Epithelial cell of proximal tubule (primary cell): Measurements from ENCODE around the gene TTC28. TPM values are rescaled to one million over a fixed set of nuclear protein-coding genes. Genes with fewer than 3 reads are reported as not detected.

ENCODE experiments used
- DNase-seq: peaks from one replicate; pipeline ENCODE4 v3.0.0-alpha.2; 2011; ENCODE audit warnings: low read depth
- H3K4me3 ChIP-seq: 2 replicates; pipeline ENCODE4 v1.5.1; 2011; ENCODE audit warnings: low read depth, mild to moderate bottlenecking, low read length
- total RNA-seq: library from RNA; depleted of rRNA; stranded (reverse); fragments of >200 nt; gene quantifications from 2 replicates; pipeline ENCODE4 v1.2.3, GENCODE V29; 2015
- TF ChIP-seq, protein P1 (sequence below): conservative IDR thresholded peaks from 2 replicates; pipeline ENCODE4 v1.5.1; 2012; ENCODE audit warnings: low read depth, mild to moderate bottlenecking, low read length

Gene TTC28
- total RNA-seq, 1 donor from 2014 or later: 3.7 TPM

DNA sequence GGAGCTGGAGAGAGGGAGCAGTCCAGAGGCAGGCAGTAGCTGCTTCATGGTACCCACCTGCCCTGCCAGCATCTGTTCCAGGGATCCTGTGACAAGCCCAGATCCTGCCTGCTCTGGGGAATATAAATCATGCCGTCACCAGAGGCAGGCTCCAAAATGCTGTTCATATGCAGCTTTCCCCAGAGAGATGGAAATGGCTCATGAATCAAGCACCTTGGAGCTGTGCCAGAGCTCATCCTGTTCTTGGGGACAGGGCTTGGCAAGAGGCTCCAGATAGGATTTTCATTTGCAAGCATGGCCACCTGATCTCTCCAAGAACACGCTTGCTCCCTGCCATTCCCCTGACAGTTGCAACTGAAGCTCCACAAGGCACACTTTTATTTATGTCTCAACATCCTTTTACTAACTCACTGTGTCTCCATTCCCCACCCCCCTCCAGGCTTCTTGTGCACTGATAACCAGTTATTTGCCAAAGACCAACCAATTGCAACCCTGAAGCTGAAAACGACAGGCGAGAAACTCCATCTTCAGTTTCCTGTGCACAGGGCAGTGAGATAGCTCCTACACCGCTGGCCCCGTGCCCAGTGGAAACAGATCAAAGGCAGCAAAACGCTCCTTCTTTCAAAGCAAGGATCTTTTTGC is 644.8 kb downstream of the TTC28 start:
- no peak for DNase-seq
- H3K4me3 ChIP-seq: no peak overlapping the region
- TF ChIP-seq, protein P1, sequence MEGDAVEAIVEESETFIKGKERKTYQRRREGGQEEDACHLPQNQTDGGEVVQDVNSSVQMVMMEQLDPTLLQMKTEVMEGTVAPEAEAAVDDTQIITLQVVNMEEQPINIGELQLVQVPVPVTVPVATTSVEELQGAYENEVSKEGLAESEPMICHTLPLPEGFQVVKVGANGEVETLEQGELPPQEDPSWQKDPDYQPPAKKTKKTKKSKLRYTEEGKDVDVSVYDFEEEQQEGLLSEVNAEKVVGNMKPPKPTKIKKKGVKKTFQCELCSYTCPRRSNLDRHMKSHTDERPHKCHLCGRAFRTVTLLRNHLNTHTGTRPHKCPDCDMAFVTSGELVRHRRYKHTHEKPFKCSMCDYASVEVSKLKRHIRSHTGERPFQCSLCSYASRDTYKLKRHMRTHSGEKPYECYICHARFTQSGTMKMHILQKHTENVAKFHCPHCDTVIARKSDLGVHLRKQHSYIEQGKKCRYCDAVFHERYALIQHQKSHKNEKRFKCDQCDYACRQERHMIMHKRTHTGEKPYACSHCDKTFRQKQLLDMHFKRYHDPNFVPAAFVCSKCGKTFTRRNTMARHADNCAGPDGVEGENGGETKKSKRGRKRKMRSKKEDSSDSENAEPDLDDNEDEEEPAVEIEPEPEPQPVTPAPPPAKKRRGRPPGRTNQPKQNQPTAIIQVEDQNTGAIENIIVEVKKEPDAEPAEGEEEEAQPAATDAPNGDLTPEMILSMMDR: no peak

DNA sequence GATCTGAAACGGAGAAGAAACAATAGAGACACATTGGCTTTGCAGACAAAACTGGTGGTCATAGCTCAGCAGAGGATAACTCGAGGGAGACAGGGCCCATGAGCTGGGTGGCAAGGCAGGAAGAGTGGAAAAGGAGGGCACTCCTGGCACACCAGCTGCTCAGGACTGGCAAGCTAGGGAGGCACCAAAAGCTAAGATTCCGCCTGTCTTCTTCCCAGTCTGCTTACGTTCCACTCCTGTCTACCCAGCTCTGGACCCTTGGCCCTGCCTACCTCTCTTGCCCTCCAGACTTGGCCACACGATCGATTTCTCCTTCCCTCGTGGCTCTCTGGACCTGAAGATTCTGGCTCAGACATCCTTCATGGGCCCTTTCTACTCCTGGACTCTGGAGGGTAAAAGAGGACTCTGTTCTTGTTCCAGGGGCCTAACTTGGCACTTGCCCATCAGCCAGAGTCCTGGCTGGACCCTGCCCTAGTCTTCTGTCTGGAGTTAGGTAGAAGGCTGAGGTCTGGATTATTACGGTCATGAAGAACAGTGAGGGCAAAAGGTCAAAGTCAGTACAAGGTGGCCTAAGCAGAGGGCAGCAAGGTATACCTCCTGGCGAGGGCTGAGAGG is 645.4 kb downstream of the TTC28 start:
- H3K4me3 ChIP-seq: no peak overlapping the region
- TF ChIP-seq, protein P1: no peak
- DNase-seq: no peak

DNA sequence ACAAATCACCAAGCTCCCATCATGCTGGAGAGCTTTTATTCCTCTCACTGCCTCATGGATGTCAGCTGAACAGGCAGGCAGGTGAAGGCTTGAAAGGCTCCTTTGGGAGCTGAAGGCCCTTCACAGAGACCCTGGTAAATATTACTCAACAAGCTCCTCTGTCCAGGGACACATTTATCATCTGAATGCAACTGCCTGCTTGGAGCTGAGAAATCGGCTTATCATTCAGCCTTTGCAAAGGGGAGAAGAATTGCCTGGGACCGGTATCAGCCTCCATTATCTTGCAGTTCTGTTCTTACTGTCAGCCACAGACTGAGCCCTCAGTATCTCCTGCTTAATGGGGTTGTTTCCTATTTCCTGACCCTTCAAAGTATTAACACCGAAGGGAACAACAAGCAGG is 646.8 kb downstream of the TTC28 start:
- TF ChIP-seq, protein P1: no peak
- no peak for DNase-seq
- H3K4me3 ChIP-seq: no peak overlapping the region

DNA sequence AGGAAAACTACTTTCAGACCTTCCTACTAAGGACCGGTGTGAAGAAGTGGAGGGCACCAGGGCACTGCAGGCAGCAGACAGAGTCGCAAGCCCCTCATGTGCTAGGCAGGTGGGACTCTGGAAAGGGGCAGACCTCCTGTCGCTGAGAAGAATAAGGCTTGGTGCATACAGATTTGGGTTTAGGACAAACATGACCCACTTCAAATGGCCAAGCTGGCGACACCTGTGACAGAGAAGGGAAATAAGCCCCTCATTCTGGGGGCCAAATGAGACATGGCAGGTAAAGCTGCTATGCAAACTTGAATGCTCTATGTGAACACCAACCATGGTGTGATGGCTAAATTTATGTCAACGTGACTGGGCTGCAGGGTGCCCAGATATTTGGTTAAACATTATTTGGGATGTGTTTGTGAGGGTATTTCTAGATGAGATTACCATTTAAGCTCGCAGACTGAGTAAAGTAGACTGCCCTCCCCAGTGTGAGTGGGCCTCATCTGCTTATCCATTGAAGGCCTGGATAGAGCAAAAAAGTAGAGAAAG is 648.2 kb downstream of the TTC28 start:
- TF ChIP-seq, protein P1: no peak
- DNase-seq: no peak

DNA sequence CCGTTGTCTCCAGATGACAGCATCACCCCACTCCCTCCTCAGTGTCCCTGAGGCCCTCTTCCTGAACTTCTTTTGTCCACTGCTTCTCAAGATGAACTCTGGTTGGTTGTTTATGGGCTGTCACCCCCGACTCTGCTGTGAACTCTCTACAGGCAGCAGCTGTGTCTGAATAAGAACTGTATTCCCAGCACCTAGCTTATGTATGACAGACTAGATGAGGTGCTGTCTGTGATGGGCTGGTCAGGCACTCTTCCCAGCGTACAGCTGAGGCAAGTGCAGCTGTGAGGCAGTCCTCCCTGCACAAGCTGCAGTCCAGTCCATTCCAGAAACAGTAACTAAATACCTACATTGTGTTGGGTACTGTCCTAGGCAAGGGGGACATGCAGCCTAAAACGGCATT is 649.2 kb downstream of the TTC28 start:
- TF ChIP-seq, protein P1: no peak

More for the DNA sequence above, 648.2 kb downstream of the TTC28 start:
- H3K4me3 ChIP-seq: no peak overlapping the region

DNA sequence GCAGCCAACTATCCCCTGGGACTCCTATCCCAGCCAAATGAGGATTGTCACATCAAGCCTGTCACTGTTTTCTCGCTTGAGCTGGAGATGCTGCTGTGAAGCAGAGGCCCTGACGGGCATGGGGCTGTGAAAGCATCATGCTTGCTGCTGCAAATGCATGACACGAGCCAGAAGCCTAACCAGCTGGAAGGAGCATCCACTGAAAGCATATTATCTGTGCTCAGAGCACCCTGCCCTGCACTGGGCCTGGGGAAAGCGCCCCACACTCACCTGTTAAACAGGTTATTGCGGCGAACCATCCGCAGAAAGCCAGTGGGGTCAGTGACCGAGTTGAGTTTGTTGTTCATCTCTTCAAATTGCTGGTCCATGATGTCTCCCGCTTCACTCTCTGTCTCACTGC is 649.7 kb downstream of the TTC28 start:
- TF ChIP-seq, protein P1: no peak
- DNase-seq: no peak
- no peak overlapping the region for H3K4me3 ChIP-seq

More for the DNA sequence above, 649.2 kb downstream of the TTC28 start:
- no peak overlapping the region for H3K4me3 ChIP-seq
- DNase-seq: no peak
